ENCODE data around the gene DCST1.
A peak's percentile ranks its signal among the peaks of the same experiment; 100 is the strongest.

DNA sequence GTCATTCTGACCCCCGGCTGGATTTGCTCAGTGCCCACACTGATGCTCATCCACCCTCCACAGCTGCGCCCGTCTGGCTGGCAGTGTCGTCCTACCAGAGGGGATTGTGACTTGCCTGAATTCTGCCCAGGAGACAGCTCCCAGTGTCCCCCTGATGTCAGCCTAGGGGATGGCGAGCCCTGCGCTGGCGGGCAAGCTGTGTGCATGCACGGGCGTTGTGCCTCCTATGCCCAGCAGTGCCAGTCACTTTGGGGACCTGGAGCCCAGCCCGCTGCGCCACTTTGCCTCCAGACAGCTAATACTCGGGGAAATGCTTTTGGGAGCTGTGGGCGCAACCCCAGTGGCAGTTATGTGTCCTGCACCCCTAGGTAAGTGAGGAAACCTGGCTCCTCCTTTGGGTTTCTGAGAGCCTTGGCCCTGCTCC, 24.2 kb downstream of the DCST1 start:
- TF ChIP-seq, protein P1, sequence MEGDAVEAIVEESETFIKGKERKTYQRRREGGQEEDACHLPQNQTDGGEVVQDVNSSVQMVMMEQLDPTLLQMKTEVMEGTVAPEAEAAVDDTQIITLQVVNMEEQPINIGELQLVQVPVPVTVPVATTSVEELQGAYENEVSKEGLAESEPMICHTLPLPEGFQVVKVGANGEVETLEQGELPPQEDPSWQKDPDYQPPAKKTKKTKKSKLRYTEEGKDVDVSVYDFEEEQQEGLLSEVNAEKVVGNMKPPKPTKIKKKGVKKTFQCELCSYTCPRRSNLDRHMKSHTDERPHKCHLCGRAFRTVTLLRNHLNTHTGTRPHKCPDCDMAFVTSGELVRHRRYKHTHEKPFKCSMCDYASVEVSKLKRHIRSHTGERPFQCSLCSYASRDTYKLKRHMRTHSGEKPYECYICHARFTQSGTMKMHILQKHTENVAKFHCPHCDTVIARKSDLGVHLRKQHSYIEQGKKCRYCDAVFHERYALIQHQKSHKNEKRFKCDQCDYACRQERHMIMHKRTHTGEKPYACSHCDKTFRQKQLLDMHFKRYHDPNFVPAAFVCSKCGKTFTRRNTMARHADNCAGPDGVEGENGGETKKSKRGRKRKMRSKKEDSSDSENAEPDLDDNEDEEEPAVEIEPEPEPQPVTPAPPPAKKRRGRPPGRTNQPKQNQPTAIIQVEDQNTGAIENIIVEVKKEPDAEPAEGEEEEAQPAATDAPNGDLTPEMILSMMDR (conservative IDR thresholded peaks at IDR 0.05): peak; percentile 24; the same call in 1 of the 2 replicates
- no peak for TF ChIP-seq EZH2 (IDR thresholded peaks at IDR 0.05; ENCODE audit: low read depth)
